GM10266 (cell line): ENCODE data around the gene RPL10.

ENCODE experiments used
- DNase-seq: peaks from one replicate; pipeline ENCODE4 v3.0.0; 2012; ENCODE audit errors: extremely low spot score
- TF ChIP-seq, protein P1 (sequence below): IDR thresholded peaks from 2 replicates; pipeline ENCODE4 v1.5.1; 2012; ENCODE audit warnings: mild to moderate bottlenecking, low read depth; ENCODE audit not compliant: control insufficient read depth, insufficient read depth; ENCODE audit errors: missing control alignments

RPL10 gene

GRCh38 chrX:154445776-154446175 is 47.6 kb downstream of the RPL10 start:
- no peak for DNase-seq
- TF ChIP-seq, protein P1, sequence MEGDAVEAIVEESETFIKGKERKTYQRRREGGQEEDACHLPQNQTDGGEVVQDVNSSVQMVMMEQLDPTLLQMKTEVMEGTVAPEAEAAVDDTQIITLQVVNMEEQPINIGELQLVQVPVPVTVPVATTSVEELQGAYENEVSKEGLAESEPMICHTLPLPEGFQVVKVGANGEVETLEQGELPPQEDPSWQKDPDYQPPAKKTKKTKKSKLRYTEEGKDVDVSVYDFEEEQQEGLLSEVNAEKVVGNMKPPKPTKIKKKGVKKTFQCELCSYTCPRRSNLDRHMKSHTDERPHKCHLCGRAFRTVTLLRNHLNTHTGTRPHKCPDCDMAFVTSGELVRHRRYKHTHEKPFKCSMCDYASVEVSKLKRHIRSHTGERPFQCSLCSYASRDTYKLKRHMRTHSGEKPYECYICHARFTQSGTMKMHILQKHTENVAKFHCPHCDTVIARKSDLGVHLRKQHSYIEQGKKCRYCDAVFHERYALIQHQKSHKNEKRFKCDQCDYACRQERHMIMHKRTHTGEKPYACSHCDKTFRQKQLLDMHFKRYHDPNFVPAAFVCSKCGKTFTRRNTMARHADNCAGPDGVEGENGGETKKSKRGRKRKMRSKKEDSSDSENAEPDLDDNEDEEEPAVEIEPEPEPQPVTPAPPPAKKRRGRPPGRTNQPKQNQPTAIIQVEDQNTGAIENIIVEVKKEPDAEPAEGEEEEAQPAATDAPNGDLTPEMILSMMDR, result no peak

GRCh38 chrX:154446430-154446829 is 48.3 kb downstream of the RPL10 start:
- TF ChIP-seq, protein P1, result no peak
- DNase-seq, result no peak

DNA sequence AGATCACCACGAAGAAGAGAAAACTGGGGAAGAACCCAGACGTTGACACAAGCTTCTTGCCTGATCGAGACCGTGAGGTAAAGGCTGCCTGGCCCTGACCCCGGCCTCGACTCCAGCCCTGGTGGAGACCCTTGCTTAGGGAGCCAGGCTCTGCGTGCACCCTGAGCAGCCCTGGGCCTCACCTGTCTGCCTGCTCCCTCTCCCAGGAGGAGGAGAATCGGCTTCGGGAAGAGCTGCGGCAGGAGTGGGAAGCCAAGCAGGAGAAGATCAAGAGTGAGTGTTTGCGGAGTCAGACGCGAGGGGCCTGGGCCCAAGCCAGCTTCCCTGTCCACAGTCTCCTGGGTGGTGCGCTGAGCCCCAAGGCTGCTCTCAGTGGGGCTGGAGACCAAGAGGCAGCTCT is 50.3 kb downstream of the RPL10 start:
- TF ChIP-seq, protein P1, result no peak

GRCh38 chrX:154449618-154450017 is 51.4 kb downstream of the RPL10 start:
- TF ChIP-seq, protein P1, result no peak
- no peak for DNase-seq

More for the DNA sequence above, 50.3 kb downstream of the RPL10 start:
- DNase-seq, result no peak

GRCh38 chrX:154450312-154450711 is 52.1 kb downstream of the RPL10 start:
- TF ChIP-seq, protein P1, result no peak

More at GRCh38 chrX:154450312-154450711, 52.1 kb downstream of the RPL10 start:
- no peak for DNase-seq
